NCI-H226 (cell line): ENCODE measurements around the gene PCNX1.

Experiments used
- DNase-seq: peaks from one replicate; pipeline ENCODE4 v3.0.0-alpha.2; 2015

The PCNX1 gene

GRCh38 chr14:70889555-70889954, 17.7 kb upstream of the PCNX1 start:
- DNase-seq = no peak

- peak; percentile 50 for DNase-seq
Observed at GRCh38 chr14:70890826-70891659, 16.2 kb upstream of the PCNX1 start.

- peak; percentile 65 for DNase-seq
Observed at GRCh38 chr14:70891737-70892136, 15.5 kb upstream of the PCNX1 start.

- DNase-seq = no peak
Observed at GRCh38 chr14:70893062-70893845, 14.0 kb upstream of the PCNX1 start.

- no peak for DNase-seq
Observed at GRCh38 chr14:70893858-70894291, 13.4 kb upstream of the PCNX1 start.

- DNase-seq = no peak
Observed at GRCh38 chr14:70894868-70895267, 12.4 kb upstream of the PCNX1 start.

GRCh38 chr14:70896317-70896716, 10.9 kb upstream of the PCNX1 start:
- DNase-seq = no peak

- DNase-seq = no peak
Observed at GRCh38 chr14:70896981-70897380, 10.3 kb upstream of the PCNX1 start.

- DNase-seq = peak; percentile 45
Observed at GRCh38 chr14:70897464-70897863, 9.8 kb upstream of the PCNX1 start.

- no peak for DNase-seq
Observed at GRCh38 chr14:70898111-70898745, 9.0 kb upstream of the PCNX1 start.

- DNase-seq = no peak
Observed at GRCh38 chr14:70901269-70901668, 6.0 kb upstream of the PCNX1 start.

- DNase-seq = no peak
Observed at GRCh38 chr14:70902184-70902583, 5.1 kb upstream of the PCNX1 start.

- DNase-seq = no peak
Observed at GRCh38 chr14:70904373-70904772, 2.9 kb upstream of the PCNX1 start.

- no peak for DNase-seq
Observed at GRCh38 chr14:70905301-70905700, 2.0 kb upstream of the PCNX1 start.

GRCh38 chr14:70906793-70907175, 475 bp upstream of the PCNX1 start:
- no peak for DNase-seq

- DNase-seq = peak; percentile 72
Observed at GRCh38 chr14:70907996-70908934, 1.0 kb downstream of the PCNX1 start.

GRCh38 chr14:70908935-70909641, 1.8 kb downstream of the PCNX1 start:
- DNase-seq = no peak

- no peak for DNase-seq
Observed at GRCh38 chr14:70909733-70910614, 2.7 kb downstream of the PCNX1 start.

- DNase-seq = no peak
Observed at GRCh38 chr14:70915415-70915814, 8.2 kb downstream of the PCNX1 start.

GRCh38 chr14:70916300-70916699, 9.0 kb downstream of the PCNX1 start:
- DNase-seq = no peak

- DNase-seq = no peak
Observed at GRCh38 chr14:70916799-70917198, 9.5 kb downstream of the PCNX1 start.
